ENCODE data around the gene MAML3.

Gene MAML3

GRCh38 chr4:140187316-140187695 is 33.3 kb upstream of the MAML3 start:
- Histone ChIP-seq H3K27me3 (no peaks in the 10 kb centered on the region), H3K36me3 (no peaks in the 10 kb centered on the region), H3K4me3 (ENCODE audit: low read depth in 1 of 2, low read length in 1 of 2) (no peak overlapping the region), H3K27ac (no peak overlapping the region), H3K4me1 (ENCODE audit: control insufficient read depth in 1 of 2, insufficient read depth in 1 of 2, low read depth in 1 of 2, low read length in 1 of 2) (no peaks in the 10 kb centered on the region), H3K9me3 (no peaks in the 10 kb centered on the region)
- TF ChIP-seq CTCF (IDR thresholded peaks at IDR 0.05), result no peak

- no peaks in the 10 kb centered on the region for H3K27me3 ChIP-seq
- H3K27ac ChIP-seq, result no peak overlapping the region
- no peak overlapping the region for H3K4me3 ChIP-seq (ENCODE audit: low read depth in 1 of 2, low read length in 1 of 2)
- H3K36me3 ChIP-seq, result no peaks in the 10 kb centered on the region
- H3K9me3 ChIP-seq, result no peaks in the 10 kb centered on the region
- TF ChIP-seq CTCF (IDR thresholded peaks at IDR 0.05), result no peak
- H3K4me1 ChIP-seq (ENCODE audit: control insufficient read depth in 1 of 2, insufficient read depth in 1 of 2, low read depth in 1 of 2, low read length in 1 of 2), result no peaks in the 10 kb centered on the region
Observed at GRCh38 chr4:140186651-140187315, 32.8 kb upstream of the MAML3 start.

GRCh38 chr4:140186082-140186438 is 32.1 kb upstream of the MAML3 start:
- no peak for TF ChIP-seq CTCF (IDR thresholded peaks at IDR 0.05)
- no peak overlapping the region for H3K4me3 ChIP-seq (ENCODE audit: low read depth in 1 of 2, low read length in 1 of 2)
- no peaks in the 10 kb centered on the region for H3K9me3 ChIP-seq
- H3K36me3 ChIP-seq, result no peaks in the 10 kb centered on the region
- no peak overlapping the region for H3K27ac ChIP-seq
- no peaks in the 10 kb centered on the region for H3K27me3 ChIP-seq
- no peaks in the 10 kb centered on the region for H3K4me1 ChIP-seq (ENCODE audit: control insufficient read depth in 1 of 2, insufficient read depth in 1 of 2, low read depth in 1 of 2, low read length in 1 of 2)

DNA sequence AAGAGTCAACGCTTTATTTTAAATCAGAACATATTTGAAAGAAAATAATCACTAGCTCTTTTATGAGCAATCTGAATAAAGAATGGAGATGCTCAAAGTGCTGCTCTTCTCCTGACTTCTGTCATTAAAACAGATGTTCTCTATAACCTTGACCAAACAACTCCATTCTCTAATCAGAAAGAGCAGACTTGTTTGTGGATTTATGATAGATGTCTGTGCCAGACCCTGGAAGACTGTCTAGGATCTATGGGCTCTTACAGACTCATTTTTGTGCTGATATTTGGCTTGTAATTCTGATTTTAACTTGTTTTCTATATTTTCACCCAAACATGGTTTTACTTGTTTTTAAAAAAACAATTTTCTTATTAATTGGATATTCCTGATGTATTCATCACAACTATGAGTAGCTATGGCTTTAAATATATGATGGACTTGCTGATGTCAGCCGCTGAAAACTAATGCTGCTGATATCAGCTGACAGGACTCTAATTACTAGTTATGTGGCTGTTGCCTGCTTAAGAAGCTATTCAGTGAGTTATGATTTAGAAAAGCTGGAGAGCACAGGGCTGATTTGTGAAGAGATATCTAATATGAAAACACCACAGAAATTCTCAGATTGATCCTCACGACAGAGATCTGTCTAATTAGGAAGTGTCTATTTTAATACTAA is 31.6 kb upstream of the MAML3 start:
- Histone ChIP-seq H3K36me3 (no peaks in the 10 kb centered on the region), H3K27ac (no peak overlapping the region), H3K27me3 (no peaks in the 10 kb centered on the region), H3K9me3 (no peaks in the 10 kb centered on the region), H3K4me1 (ENCODE audit: control insufficient read depth in 1 of 2, insufficient read depth in 1 of 2, low read depth in 1 of 2, low read length in 1 of 2) (no peaks in the 10 kb centered on the region), H3K4me3 (ENCODE audit: low read depth in 1 of 2, low read length in 1 of 2) (no peak overlapping the region)
- TF ChIP-seq CTCF (IDR thresholded peaks at IDR 0.05), result no peak

GRCh38 chr4:140183270-140183669 is 29.3 kb upstream of the MAML3 start:
- no peak for TF ChIP-seq CTCF (IDR thresholded peaks at IDR 0.05)
- H3K9me3 ChIP-seq, result no peaks in the 10 kb centered on the region
- H3K36me3 ChIP-seq, result no peaks in the 10 kb centered on the region
- no peak overlapping the region for H3K27ac ChIP-seq
- no peaks in the 10 kb centered on the region for H3K27me3 ChIP-seq
- no peak overlapping the region for H3K4me3 ChIP-seq (ENCODE audit: low read depth in 1 of 2, low read length in 1 of 2)
- no peaks in the 10 kb centered on the region for H3K4me1 ChIP-seq (ENCODE audit: control insufficient read depth in 1 of 2, insufficient read depth in 1 of 2, low read depth in 1 of 2, low read length in 1 of 2)
